KMS-11 (cell line): ENCODE results near the gene PCDHGB1.

Source experiments
- H2AFZ ChIP-seq: fragments of 200-600 bp; sonication (generic); 2 replicates; pipeline ENCODE4 v1.6.1; 2016; ENCODE audit warnings: antibody characterized with exemption, mixed run types, low read depth
- H3K27ac ChIP-seq: fragments of 200-600 bp; sonication (generic); 2 replicates; pipeline ENCODE4 v1.6.1; 2016; ENCODE audit warnings: mild to moderate bottlenecking, mixed run types
- H3K27me3 ChIP-seq: fragments of 200-600 bp; sonication (generic); 2 replicates; pipeline ENCODE4 v1.6.1; 2017; ENCODE audit warnings: mild to moderate bottlenecking, low read depth, mixed run types, moderate library complexity; ENCODE audit not compliant: insufficient read depth
- H3K36me3 ChIP-seq: fragments of 200-600 bp; sonication (generic); 2 replicates; pipeline ENCODE4 v1.6.1; 2017; ENCODE audit warnings: mild to moderate bottlenecking, mixed run types; ENCODE audit not compliant: insufficient read depth
- H3K4me1 ChIP-seq: fragments of 200-600 bp; sonication (generic); 2 replicates; pipeline ENCODE4 v1.6.1; 2016; ENCODE audit warnings: mild to moderate bottlenecking, low read depth, mixed run types; ENCODE audit not compliant: poor library complexity, severe bottlenecking
- H3K4me2 ChIP-seq: fragments of 200-600 bp; sonication (generic); 2 replicates; pipeline ENCODE4 v1.7.0; 2016; ENCODE audit warnings: mild to moderate bottlenecking, mixed run types
- H3K4me3 ChIP-seq: fragments of 200-600 bp; sonication (generic); IDR thresholded peaks from 2 replicates; pipeline ENCODE4 v1.6.1; 2017; ENCODE audit warnings: low read depth, low read length, mixed read lengths; ENCODE audit not compliant: insufficient read depth
- H3K79me2 ChIP-seq: fragments of 200-600 bp; sonication (generic); 2 replicates; pipeline ENCODE4 v1.6.1; 2016; ENCODE audit warnings: low read depth, mixed run types; ENCODE audit not compliant: insufficient read depth
- H3K9ac ChIP-seq: fragments of 200-600 bp; sonication (generic); 2 replicates; pipeline ENCODE4 v1.6.1; 2016; ENCODE audit warnings: mild to moderate bottlenecking, mixed run types
- H4K20me1 ChIP-seq: fragments of 200-600 bp; sonication (generic); 2 replicates; pipeline ENCODE4 v1.6.1; 2016; ENCODE audit warnings: mild to moderate bottlenecking, mixed run types; ENCODE audit not compliant: insufficient read depth
- TF ChIP-seq, protein P1 (sequence below): fragments of 200-600 bp; sonication (generic); conservative IDR thresholded peaks from 2 replicates; pipeline ENCODE4 v1.6.1; 2017; ENCODE audit warnings: low read depth, mild to moderate bottlenecking, antibody characterized with exemption, low read length, moderate library complexity, mixed read lengths

Gene PCDHGB1

DNA sequence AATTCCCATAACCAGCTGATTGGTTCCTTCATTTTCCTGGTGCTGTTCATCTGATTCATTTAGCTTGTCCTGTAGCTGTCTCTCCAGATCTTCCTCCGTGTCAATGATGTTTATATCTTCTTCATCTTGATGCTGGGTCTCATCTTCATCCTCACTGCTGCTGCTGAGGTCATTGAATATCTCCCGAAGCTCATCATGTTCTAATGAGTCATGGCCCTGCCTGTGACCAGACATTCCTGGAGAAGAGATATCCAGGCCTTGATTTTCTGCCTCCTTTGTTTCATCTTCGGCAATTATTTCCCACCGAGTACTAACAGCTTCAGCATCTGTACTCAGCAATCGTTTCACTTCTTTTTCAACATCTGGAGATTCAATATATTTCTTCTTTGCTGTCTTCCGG lies 30.7 kb upstream of the PCDHGB1 start:
- Histone ChIP-seq H3K9ac (no peak overlapping the region), H2AFZ (no peak overlapping the region), H3K4me2 (peak overlapping the region; percentile 54), H3K36me3 (peaks cover 11% of the 10 kb centered on the region; the same call in 1 of the 2 replicates), H3K27ac (no peak overlapping the region), H4K20me1 (no peaks in the 10 kb centered on the region), H3K4me1 (no peaks in the 10 kb centered on the region), H3K27me3 (no peaks in the 10 kb centered on the region), H3K79me2 (peaks cover 36% of the 10 kb centered on the region), H3K4me3 (no peak overlapping the region)
- TF ChIP-seq, protein P1, sequence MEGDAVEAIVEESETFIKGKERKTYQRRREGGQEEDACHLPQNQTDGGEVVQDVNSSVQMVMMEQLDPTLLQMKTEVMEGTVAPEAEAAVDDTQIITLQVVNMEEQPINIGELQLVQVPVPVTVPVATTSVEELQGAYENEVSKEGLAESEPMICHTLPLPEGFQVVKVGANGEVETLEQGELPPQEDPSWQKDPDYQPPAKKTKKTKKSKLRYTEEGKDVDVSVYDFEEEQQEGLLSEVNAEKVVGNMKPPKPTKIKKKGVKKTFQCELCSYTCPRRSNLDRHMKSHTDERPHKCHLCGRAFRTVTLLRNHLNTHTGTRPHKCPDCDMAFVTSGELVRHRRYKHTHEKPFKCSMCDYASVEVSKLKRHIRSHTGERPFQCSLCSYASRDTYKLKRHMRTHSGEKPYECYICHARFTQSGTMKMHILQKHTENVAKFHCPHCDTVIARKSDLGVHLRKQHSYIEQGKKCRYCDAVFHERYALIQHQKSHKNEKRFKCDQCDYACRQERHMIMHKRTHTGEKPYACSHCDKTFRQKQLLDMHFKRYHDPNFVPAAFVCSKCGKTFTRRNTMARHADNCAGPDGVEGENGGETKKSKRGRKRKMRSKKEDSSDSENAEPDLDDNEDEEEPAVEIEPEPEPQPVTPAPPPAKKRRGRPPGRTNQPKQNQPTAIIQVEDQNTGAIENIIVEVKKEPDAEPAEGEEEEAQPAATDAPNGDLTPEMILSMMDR: no peak

DNA sequence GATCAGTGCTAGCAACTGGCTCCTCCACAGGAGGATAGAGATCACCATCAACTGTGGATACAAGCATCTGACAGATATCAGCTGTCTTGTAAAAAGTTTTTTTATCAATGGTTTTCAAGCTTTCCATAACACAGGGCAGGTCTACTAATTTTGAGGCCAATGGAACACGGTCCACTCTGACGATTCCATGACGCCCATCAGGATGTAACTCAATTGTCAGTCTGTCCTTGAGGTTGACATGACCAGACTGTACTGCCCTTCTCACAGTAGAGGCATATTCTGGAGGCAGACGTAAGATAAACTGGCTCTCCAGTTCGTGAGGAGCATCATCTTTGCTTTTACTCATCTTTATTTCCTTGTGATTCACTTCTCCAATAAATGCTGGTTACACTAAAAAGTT lies 30.2 kb upstream of the PCDHGB1 start:
- no peak overlapping the region for H3K9ac ChIP-seq
- peaks cover 36% of the 10 kb centered on the region for H3K79me2 ChIP-seq
- peak overlapping the region; percentile 97; the same call in 1 of the 2 replicates for H3K27ac ChIP-seq

DNA sequence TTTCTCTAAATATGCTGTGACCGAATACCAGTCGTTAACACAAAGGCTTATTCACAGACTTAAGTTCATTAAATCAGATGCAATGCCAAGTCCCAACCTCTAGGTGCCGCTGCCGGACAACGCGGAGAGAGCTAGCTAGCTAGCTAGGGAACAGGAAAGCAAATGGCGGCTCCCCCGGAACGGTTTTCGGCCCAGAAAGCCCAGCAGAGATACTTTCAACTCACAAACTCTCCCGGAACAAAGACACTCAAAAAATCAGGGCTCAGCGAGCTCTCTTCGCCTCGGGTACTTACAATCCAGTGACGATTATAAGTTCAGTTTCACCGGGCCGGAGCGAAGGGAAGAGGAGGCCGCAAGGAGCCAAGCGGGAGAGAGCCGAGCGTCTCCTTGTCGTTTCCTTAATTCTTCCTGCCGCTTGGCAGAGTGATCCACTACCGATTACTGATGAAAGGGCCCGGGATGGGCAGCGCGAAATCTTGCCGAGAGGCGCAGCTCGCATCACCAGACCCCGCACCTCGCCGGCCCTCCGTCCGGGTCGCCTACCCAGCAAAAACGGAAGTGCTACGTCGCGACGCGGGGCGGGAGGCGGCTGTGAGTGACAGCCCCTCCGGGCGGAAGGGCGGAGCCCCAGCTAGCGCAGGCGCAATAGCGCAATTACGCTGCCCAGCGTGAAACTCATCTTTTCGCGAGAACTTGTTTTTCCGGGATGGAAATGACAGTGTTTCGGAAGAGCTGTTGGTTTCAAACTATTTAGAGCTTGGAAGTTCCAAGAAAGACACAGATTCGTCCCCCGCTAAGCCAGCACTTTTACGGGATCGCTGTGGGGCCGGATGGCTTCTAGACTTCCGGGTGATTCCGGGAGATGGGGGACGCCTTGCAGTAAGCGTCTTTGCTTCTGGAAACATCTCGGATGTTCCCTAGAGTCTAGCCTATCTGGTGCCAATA lies 29.4 kb upstream of the PCDHGB1 start, which contains the start of gene TAF7:
Gene TAF7, minus strand, starts transcription at position 560 of the 945 bp plus-strand sequence. CDS start 740 bp downstream, outside the sequence.
- Histone ChIP-seq H2AFZ (peak within 1 kb of the TSS; percentile 90), H3K9ac (peak within 1 kb of the TSS; percentile 96), H3K4me2 (peak within 1 kb of the TSS; percentile 54), H3K27ac (peak within 1 kb of the TSS; percentile 97), H3K4me1 (no peaks in the 10 kb centered on the region), H4K20me1 (no peaks in the 10 kb centered on the region), H3K36me3 (peaks cover 9% of the 10 kb centered on the region; the same call in 1 of the 2 replicates), H3K4me3 (no peak within 1 kb of the TSS), H3K79me2 (peaks cover 36% of the 10 kb centered on the region), H3K27me3 (no peaks in the 10 kb centered on the region)
- TF ChIP-seq, protein P1: peak; percentile 90

More for the DNA sequence above, 30.2 kb upstream of the PCDHGB1 start:
- Histone ChIP-seq H3K4me1 (no peaks in the 10 kb centered on the region), H2AFZ (no peak overlapping the region), H3K4me2 (peak overlapping the region; percentile 54), H3K4me3 (no peak overlapping the region), H3K36me3 (peaks cover 9% of the 10 kb centered on the region; the same call in 1 of the 2 replicates), H3K27me3 (no peaks in the 10 kb centered on the region), H4K20me1 (no peaks in the 10 kb centered on the region)
- TF ChIP-seq, protein P1: no peak

- H4K20me1 ChIP-seq: no peaks in the 10 kb centered on the region
- peaks cover 30% of the 10 kb centered on the region for H3K79me2 ChIP-seq
- H3K9ac ChIP-seq: no peak overlapping the region
- TF ChIP-seq, protein P1: no peak
- peaks cover 9% of the 10 kb centered on the region; the same call in 1 of the 2 replicates for H3K36me3 ChIP-seq
- H3K27me3 ChIP-seq: no peaks in the 10 kb centered on the region
- H2AFZ ChIP-seq: no peak overlapping the region
- no peak overlapping the region for H3K4me2 ChIP-seq
- no peak overlapping the region for H3K4me3 ChIP-seq
- H3K4me1 ChIP-seq: no peaks in the 10 kb centered on the region
- H3K27ac ChIP-seq: no peak overlapping the region
Measured at GRCh38 chr5:141322261-141322660, 27.6 kb upstream of the PCDHGB1 start.
